Duodenal mucosa (tissue), 2 donors: ENCODE measurements around the gene FOXF2.

Experiments
- H3K27ac ChIP-seq: one replicate; pipeline ENCODE4 v1.7.0; 2013; ENCODE audit warnings: low read depth, low read length
- H3K27me3 ChIP-seq, 2 donors: one replicate each; pipeline ENCODE4 v1.7.0; 2013; ENCODE audit warnings: low read length in 2 of 2, control low read depth in 1 of 2; ENCODE audit not compliant: insufficient read depth in 2 of 2, control insufficient read depth in 1 of 2
- H3K36me3 ChIP-seq, 2 donors: one replicate each; pipeline ENCODE4 v1.7.0; 2013; ENCODE audit warnings: low read length in 2 of 2, control low read depth in 1 of 2; ENCODE audit not compliant: insufficient read depth in 2 of 2, control insufficient read depth in 1 of 2
- H3K4me1 ChIP-seq, 2 donors: one replicate each; pipeline ENCODE4 v1.7.0; 2013; ENCODE audit warnings: low read length in 2 of 2, control low read depth in 1 of 2; ENCODE audit not compliant: insufficient read depth in 2 of 2, control insufficient read depth in 1 of 2
- H3K4me3 ChIP-seq, 2 donors: one replicate each; pipeline ENCODE4 v1.7.0; 2013; ENCODE audit warnings: low read length in 2 of 2, low read depth in 1 of 2
- H3K9ac ChIP-seq, 2 donors: one replicate each; pipeline ENCODE4 v1.7.0; 2013; ENCODE audit warnings: low read length in 2 of 2, low read depth in 1 of 2
- H3K9me3 ChIP-seq, 2 donors: one replicate each; pipeline ENCODE4 v1.7.0; 2013; ENCODE audit warnings: low read length in 2 of 2, control low read depth in 1 of 2; ENCODE audit not compliant: control insufficient read depth in 1 of 2

FOXF2 gene

GRCh38 chr6:1377526-1377925 lies 11.8 kb upstream of the FOXF2 start:
- Histone ChIP-seq H3K9ac (no peak overlapping the region), H3K36me3 (no peaks in the 10 kb centered on the region), H3K4me1 (peaks cover 2 to 9% of the 10 kb centered on the region in 2 donors), H3K9me3 (no peaks in the 10 kb centered on the region), H3K27ac (no peak overlapping the region), H3K4me3 (no peak overlapping the region), H3K27me3 (peaks cover 70 to 79% of the 10 kb centered on the region in 2 donors)

- Histone ChIP-seq H3K36me3 (no peaks in the 10 kb centered on the region), H3K9me3 (no peaks in the 10 kb centered on the region), H3K27ac (no peak overlapping the region), H3K9ac (no peak overlapping the region), H3K27me3 (peaks cover 77 to 82% of the 10 kb centered on the region in 2 donors), H3K4me3 (no peak overlapping the region), H3K4me1 (peaks cover 2 to 9% of the 10 kb centered on the region in 2 donors)
Observed at GRCh38 chr6:1378065-1379016, 11.0 kb upstream of the FOXF2 start.

- no peak overlapping the region for H3K9ac ChIP-seq
- H3K4me3 ChIP-seq: no peak overlapping the region
- no peak overlapping the region for H3K27ac ChIP-seq
- H3K36me3 ChIP-seq: no peaks in the 10 kb centered on the region
- peaks cover 78 to 80% of the 10 kb centered on the region in 2 donors for H3K27me3 ChIP-seq
- H3K4me1 ChIP-seq: peaks cover 2 to 9% of the 10 kb centered on the region in 2 donors
- no peaks in the 10 kb centered on the region for H3K9me3 ChIP-seq
Observed at GRCh38 chr6:1379017-1379787, 10.2 kb upstream of the FOXF2 start.

- H3K9me3 ChIP-seq: no peaks in the 10 kb centered on the region
- H3K9ac ChIP-seq: no peak overlapping the region
- H3K27me3 ChIP-seq: peaks cover 78 to 80% of the 10 kb centered on the region in 2 donors
- H3K36me3 ChIP-seq: no peaks in the 10 kb centered on the region
- peaks cover 2 to 9% of the 10 kb centered on the region in 2 donors for H3K4me1 ChIP-seq
- H3K4me3 ChIP-seq: no peak overlapping the region
- no peak overlapping the region for H3K27ac ChIP-seq
Observed at GRCh38 chr6:1379788-1380147, 9.6 kb upstream of the FOXF2 start.

- no peaks in the 10 kb centered on the region for H3K36me3 ChIP-seq
- H3K27ac ChIP-seq: no peak overlapping the region
- no peak overlapping the region for H3K4me3 ChIP-seq
- peaks cover 2 to 9% of the 10 kb centered on the region in 2 donors for H3K4me1 ChIP-seq
- no peaks in the 10 kb centered on the region for H3K9me3 ChIP-seq
- peaks cover 82 to 85% of the 10 kb centered on the region in 2 donors for H3K27me3 ChIP-seq
- H3K9ac ChIP-seq: no peak overlapping the region
Observed at GRCh38 chr6:1380625-1381427, 8.6 kb upstream of the FOXF2 start.

GRCh38 chr6:1381481-1382330 lies 7.7 kb upstream of the FOXF2 start:
- Histone ChIP-seq H3K9ac (no peak overlapping the region), H3K4me3 (no peak overlapping the region), H3K36me3 (no peaks in the 10 kb centered on the region), H3K4me1 (peaks cover 2 to 9% of the 10 kb centered on the region in 2 donors), H3K27me3 (peaks cover 82 to 85% of the 10 kb centered on the region in 2 donors), H3K27ac (no peak overlapping the region), H3K9me3 (no peaks in the 10 kb centered on the region)

GRCh38 chr6:1382331-1382882 lies 7.0 kb upstream of the FOXF2 start:
- Histone ChIP-seq H3K36me3 (no peaks in the 10 kb centered on the region), H3K27me3 (peaks cover 81 to 82% of the 10 kb centered on the region in 2 donors), H3K4me3 (peak overlapping the region in 1 of 2 donors; percentile 1), H3K9me3 (no peaks in the 10 kb centered on the region), H3K4me1 (peaks cover 2 to 9% of the 10 kb centered on the region in 2 donors), H3K27ac (peak overlapping the region; percentile 54), H3K9ac (no peak overlapping the region)

GRCh38 chr6:1382883-1383728 lies 6.3 kb upstream of the FOXF2 start:
- H3K27me3 ChIP-seq: peaks cover 79 to 81% of the 10 kb centered on the region in 2 donors
- H3K27ac ChIP-seq: peak overlapping the region; percentile 54
- H3K36me3 ChIP-seq: no peaks in the 10 kb centered on the region
- peak overlapping the region in 1 of 2 donors; percentile 1 for H3K4me3 ChIP-seq
- H3K9me3 ChIP-seq: no peaks in the 10 kb centered on the region
- H3K9ac ChIP-seq: no peak overlapping the region
- peaks cover 0 to 9% of the 10 kb centered on the region in 2 donors for H3K4me1 ChIP-seq
